Measurements from ENCODE around the gene ZFYVE9.

GRCh38 chr1:52288286-52288685 lies 146.4 kb downstream of the ZFYVE9 start:
- no peak for TF ChIP-seq CTCF (IDR thresholded peaks at IDR 0.05; ENCODE audit: low read length)
- no peak for TF ChIP-seq EZH2phosphoT487 (IDR thresholded peaks at IDR 0.05; ENCODE audit: low read length)
- no peak for TF ChIP-seq EZH2 (optimal IDR thresholded peaks at IDR 0.05; ENCODE audit: low read depth, low read length)

Data from MM.1S (cell line).